Right lobe of liver (tissue), 6 donors: ENCODE data around the gene CLEC3B. TPM values are rescaled to one million over a fixed set of nuclear protein-coding genes. Genes with fewer than 3 reads are reported as not detected.

ENCODE experiments used
- ATAC-seq, 4 donors: fragments of 200-7000 bp; cut with Tn5 transposase; one replicate each; pipeline ENCODE4 v1.9.1; 2020; ENCODE audit warnings: mild to moderate bottlenecking in 4 of 4, moderate library complexity in 4 of 4
- DNase-seq, 3 donors: peaks; one replicate each; pipeline ENCODE4 v3.0.0-alpha.2; 2020
- H3K27ac ChIP-seq, 3 donors: fragments of 200-600 bp; one replicate each; pipeline ENCODE4 v1.8.0; 2022
- H3K27me3 ChIP-seq, 2 donors: fragments of 200-600 bp; one replicate each; pipeline ENCODE4 v1.8.0; 2022
- H3K36me3 ChIP-seq, 4 donors: fragments of 200-600 bp; sonication (generic) in 1 of 4; one replicate each; pipeline versions ENCODE4 v1.5.1 to v1.8.0; 2017 to 2022; ENCODE audit warnings: control low read depth in 1 of 4
- H3K4me1 ChIP-seq, 4 donors: fragments of 200-600 bp; sonication (generic) in 1 of 4; one replicate each; pipeline versions ENCODE4 v1.5.1 to v1.8.0; 2017 to 2022; ENCODE audit warnings: control low read depth in 1 of 4
- H3K4me3 ChIP-seq, 3 donors: fragments of 200-600 bp; one replicate each; pipeline ENCODE4 v1.8.0; 2022
- H3K9me3 ChIP-seq, 4 donors: fragments of 200-600 bp; sonication (generic) in 1 of 4; one replicate each; pipeline versions ENCODE4 v1.5.1 to v1.8.0; 2017 to 2022; ENCODE audit warnings: control low read depth in 1 of 4
- POLR2A ChIP-seq: fragments of 450-650 bp; IDR thresholded peaks from one replicate; pipeline ENCODE4 v1.6.1; 2017; ENCODE audit warnings: antibody characterized with exemption, mild to moderate bottlenecking
- WGBS: methylation state at CpG from one replicate; pipeline ENCODE4 v1.1.6; 2018; ENCODE audit warnings: low coverage, low lambda C conversion rate; ENCODE audit not compliant: insufficient coverage; ENCODE audit errors: missing lambda C conversion rate; 5-methylcytosine and 5-hydroxymethylcytosine counted together
- intact Hi-C, 2 donors: fragments of 100-400 bp; cut with DNase I; formaldehyde crosslinking; loops; one replicate each; pipeline versions ENCODE4 v1.11.2 to v1.14.1; 2022
- total RNA-seq, 6 experiments: library from RNA; depleted of rRNA in 2 of 6; stranded (reverse); fragments of >200 nt in 2 of 6; fragmentation: NEBNext Ultra II Directional in 3 of 6; extraction: Animal tissue kit (Norgen Biotek cat#: 25700) in 3 of 6; gene quantifications; one replicate each; pipeline versions ENCODE4 v1.1.0 to v1.2.4, GENCODE V29; 2016 to 2023
- TF ChIP-seq, protein P1 (sequence below), 4 donors: fragments of 200-600 bp in 3 of 4; fragments of 450-650 bp in 1 of 4; IDR thresholded peaks; one replicate each; pipeline versions ENCODE4 v1.5.1 to v1.8.0; 2016 to 2022; ENCODE audit warnings: antibody characterized with exemption in 4 of 4, mild to moderate bottlenecking in 2 of 4
- donor health status: DM: no; HTN: yes; CAD: no.
- donor health status: DM: no; HTN: no; CAD: no.
- donor health status: DM: no; HTN: no; CAD: no.
- donor health status: DM: no; HTN: yes; CAD: no.
- donor health status: DM: no; HTN: yes; CAD: no.

CLEC3B gene
- total RNA-seq, 6 experiments from 2014 or later: 14.4 to 22.1 (median 19.6) TPM

DNA sequence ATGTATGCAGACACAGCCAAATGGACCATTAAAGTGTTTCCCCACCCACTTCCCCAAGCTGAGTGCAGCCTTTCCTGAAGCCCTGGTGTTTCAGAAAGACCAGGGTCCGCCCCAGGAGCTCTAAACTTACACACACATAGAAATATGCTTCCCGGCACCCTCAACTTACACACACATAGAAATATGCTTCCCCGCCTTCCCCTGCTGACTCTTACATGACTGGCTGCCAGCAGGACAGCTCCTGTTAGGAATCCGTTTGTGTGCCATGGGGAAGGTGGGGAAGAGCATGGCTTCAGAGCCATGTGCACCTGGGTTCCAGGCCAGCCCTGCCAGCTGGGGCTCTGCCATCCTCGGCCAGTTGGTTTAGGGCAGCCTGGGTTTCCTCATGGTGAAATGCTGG, 3.6 kb downstream of the CLEC3B start:
- intact Hi-C loops: loop anchor here in 1 of 2 donors (10.0 kb wide), 1 partner anchor 475 kb away; no protein-coding TSS in a partner anchor
- ATAC-seq (no peak), DNase-seq (no peak)
- no peak overlapping the region for H3K4me3 ChIP-seq
- H3K27me3 ChIP-seq: no peaks in the 10 kb centered on the region
- no peak for TF ChIP-seq POLR2A
- TF ChIP-seq, protein P1, sequence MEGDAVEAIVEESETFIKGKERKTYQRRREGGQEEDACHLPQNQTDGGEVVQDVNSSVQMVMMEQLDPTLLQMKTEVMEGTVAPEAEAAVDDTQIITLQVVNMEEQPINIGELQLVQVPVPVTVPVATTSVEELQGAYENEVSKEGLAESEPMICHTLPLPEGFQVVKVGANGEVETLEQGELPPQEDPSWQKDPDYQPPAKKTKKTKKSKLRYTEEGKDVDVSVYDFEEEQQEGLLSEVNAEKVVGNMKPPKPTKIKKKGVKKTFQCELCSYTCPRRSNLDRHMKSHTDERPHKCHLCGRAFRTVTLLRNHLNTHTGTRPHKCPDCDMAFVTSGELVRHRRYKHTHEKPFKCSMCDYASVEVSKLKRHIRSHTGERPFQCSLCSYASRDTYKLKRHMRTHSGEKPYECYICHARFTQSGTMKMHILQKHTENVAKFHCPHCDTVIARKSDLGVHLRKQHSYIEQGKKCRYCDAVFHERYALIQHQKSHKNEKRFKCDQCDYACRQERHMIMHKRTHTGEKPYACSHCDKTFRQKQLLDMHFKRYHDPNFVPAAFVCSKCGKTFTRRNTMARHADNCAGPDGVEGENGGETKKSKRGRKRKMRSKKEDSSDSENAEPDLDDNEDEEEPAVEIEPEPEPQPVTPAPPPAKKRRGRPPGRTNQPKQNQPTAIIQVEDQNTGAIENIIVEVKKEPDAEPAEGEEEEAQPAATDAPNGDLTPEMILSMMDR (IDR thresholded peaks at IDR 0.05): no peak
- no peaks in the 10 kb centered on the region for H3K36me3 ChIP-seq
- H3K27ac ChIP-seq: no peak overlapping the region
- no peaks in the 10 kb centered on the region for H3K9me3 ChIP-seq
- 57% methylated on average over 4 of the region's 5 CpGs for WGBS
- H3K4me1 ChIP-seq: no peaks in the 10 kb centered on the region

DNA sequence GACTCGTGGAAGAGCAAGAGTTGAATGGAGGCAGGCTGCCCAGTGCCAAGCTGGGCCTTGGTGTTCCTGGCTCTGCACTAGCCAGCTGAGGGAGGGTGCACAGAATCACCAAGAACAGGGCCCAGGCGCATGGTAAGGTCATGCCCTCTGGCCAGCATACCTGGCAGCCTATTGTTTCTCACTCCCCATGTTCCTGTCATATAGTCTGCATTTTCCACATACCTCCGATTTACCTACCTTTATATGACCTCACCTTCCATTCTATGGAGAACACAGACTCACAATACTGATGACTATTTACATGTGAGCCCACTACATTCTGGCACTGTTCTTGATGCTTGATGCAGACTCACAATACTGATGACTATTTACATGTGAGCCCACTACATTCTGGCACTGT, 5.4 kb downstream of the CLEC3B start:
- DNase-seq: no peak
- intact Hi-C loops: loop anchor here in 1 of 2 donors (10.0 kb wide), 1 partner anchor 473 kb away; no protein-coding TSS in a partner anchor
- no peak overlapping the region for H3K4me3 ChIP-seq
- H3K27me3 ChIP-seq: no peaks in the 10 kb centered on the region
- H3K9me3 ChIP-seq: no peaks in the 10 kb centered on the region
- WGBS: 87% methylated on average over 3 of the region's 3 CpGs
- peaks cover 0 to 6% (median 0%) of the 10 kb centered on the region in 4 donors for H3K4me1 ChIP-seq
- TF ChIP-seq, protein P1 (IDR thresholded peaks at IDR 0.05): no peak
- no peak for TF ChIP-seq POLR2A
- H3K27ac ChIP-seq: no peak overlapping the region
- H3K36me3 ChIP-seq: no peaks in the 10 kb centered on the region
- no peak for ATAC-seq

DNA sequence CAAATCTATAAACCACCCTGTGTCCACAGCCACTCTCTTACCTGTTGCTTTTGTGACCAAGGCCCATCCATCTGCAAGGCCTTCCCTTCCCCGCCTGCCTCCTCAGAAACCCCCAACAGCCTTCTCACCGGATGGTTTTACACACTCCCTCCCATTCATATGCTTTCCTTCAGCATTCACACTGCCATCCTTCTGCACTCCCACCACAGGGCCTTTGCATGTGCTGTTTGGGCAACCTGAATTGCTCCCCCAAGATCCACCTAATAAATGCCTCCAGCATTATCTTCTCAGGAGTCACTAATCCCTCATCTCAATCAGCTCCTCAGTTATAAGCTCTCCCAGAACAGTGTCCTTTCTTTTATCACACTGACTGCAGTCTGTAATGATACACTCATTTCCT, 6.0 kb downstream of the CLEC3B start:
- no CpG with 5 or more reads among the region's 2 CpGs for WGBS
- peaks cover 0 to 6% (median 0%) of the 10 kb centered on the region in 4 donors for H3K4me1 ChIP-seq
- H3K4me3 ChIP-seq: no peak overlapping the region
- H3K27me3 ChIP-seq: no peaks in the 10 kb centered on the region
- TF ChIP-seq, protein P1 (IDR thresholded peaks at IDR 0.05): no peak
- no peak for TF ChIP-seq POLR2A
- intact Hi-C loops: loop anchor here in 1 of 2 donors (10.0 kb wide), 1 partner anchor 473 kb away; no protein-coding TSS in a partner anchor
- H3K9me3 ChIP-seq: no peaks in the 10 kb centered on the region
- no peaks in the 10 kb centered on the region for H3K36me3 ChIP-seq
- DNase-seq (no peak), ATAC-seq (no peak)
- H3K27ac ChIP-seq: no peak overlapping the region

DNA sequence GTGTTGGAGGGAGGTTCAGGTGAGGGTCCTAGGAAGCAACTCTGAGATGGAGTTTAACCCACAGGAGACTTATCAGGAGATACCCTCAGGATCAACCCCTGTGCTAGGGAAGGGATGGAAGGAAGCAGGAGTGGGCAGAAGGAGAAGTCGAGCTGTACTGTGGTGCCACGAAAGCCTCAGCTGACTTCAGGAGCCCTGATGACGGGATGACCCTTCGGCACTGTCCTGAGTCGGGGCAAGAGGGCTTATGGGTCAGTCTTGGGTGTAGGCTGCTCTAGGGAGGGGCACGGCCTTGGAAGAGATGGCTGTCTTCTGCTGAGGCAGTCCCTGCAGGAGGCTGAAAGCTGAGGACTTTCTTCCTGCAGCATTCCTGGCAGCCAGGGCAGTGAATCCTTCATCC, 7.7 kb downstream of the CLEC3B start:
- Histone ChIP-seq H3K27me3 (no peaks in the 10 kb centered on the region), H3K4me1 (peaks cover 0 to 6% (median 0%) of the 10 kb centered on the region in 4 donors), H3K4me3 (no peak overlapping the region), H3K27ac (no peak overlapping the region), H3K9me3 (no peaks in the 10 kb centered on the region), H3K36me3 (no peaks in the 10 kb centered on the region)
- no peak for TF ChIP-seq POLR2A
- TF ChIP-seq, protein P1 (IDR thresholded peaks at IDR 0.05): no peak
- DNase-seq (no peak), ATAC-seq (no peak)
- WGBS: 57% methylated on average over 5 of the region's 6 CpGs
- intact Hi-C loops: loop anchor here in 1 of 2 donors (10.0 kb wide), 1 partner anchor 471 kb away; no protein-coding TSS in a partner anchor
